GM12864 (cell line): ENCODE data around the gene PNPO.

Experiments
- DNase-seq: peaks from one replicate; pipeline ENCODE4 v3.0.0-alpha.2; 2011; ENCODE audit warnings: low read depth
- H3K4me3 ChIP-seq: 2 replicates; pipeline ENCODE4 v1.5.1; 2011; ENCODE audit warnings: mild to moderate bottlenecking, low read depth, low read length, control low read depth
- TF ChIP-seq, protein P1 (sequence below): IDR thresholded peaks from 2 replicates; pipeline ENCODE4 v1.5.1; 2011; ENCODE audit warnings: low read depth, mild to moderate bottlenecking, moderate library complexity, low read length, control low read depth, inconsistent platforms; ENCODE audit errors: missing control alignments

Gene PNPO

DNA sequence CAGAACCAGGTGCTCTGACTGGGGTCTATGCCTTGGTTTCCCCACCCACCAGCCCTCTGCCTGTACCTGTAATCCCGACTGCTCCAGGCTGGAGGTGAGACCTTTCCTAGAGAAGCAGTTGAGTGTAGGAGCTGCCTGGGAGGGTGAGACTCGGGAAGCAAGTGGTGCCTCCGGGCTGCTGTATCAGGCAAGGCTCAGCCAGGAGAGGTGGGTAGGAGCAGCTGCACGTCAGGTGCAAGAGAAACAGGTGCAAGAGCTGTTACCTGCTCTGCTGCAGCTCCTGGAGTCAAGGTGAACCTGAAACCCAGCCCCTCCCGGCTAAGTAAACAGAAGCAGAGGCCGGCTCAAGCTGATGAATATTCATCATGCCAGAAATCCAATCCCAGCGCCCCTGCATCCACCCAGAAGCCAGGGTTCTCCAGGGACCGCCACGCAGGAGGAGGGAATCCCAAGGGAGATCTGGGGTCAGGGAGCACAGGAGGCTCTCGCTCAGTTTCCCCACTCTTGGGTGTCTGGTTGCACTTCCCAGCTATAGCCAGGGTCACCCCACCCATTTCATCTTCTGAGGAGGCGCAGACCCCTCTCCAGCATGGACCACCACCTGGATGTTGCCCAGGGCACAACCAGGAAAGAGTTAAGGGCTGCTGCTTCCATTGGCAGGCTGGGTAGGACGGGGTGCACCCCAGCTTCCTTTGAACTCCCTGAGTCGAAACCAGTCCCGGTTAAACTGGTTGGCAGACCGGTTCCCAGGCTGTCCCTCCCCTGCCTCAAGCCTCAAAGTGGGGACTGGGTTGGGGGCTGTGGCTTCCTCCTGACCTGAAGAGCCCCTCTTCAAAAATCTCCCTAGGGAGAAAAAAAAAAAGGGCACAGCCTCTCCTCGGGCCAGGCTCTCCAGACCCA is 16.5 kb downstream of the PNPO start, which contains the start of gene PRR15L:
TSS of gene PRR15L (minus strand) at position 293 of the 900 bp plus-strand sequence. CDS start 4,649 bp downstream, outside the sequence.
- TF ChIP-seq, protein P1, sequence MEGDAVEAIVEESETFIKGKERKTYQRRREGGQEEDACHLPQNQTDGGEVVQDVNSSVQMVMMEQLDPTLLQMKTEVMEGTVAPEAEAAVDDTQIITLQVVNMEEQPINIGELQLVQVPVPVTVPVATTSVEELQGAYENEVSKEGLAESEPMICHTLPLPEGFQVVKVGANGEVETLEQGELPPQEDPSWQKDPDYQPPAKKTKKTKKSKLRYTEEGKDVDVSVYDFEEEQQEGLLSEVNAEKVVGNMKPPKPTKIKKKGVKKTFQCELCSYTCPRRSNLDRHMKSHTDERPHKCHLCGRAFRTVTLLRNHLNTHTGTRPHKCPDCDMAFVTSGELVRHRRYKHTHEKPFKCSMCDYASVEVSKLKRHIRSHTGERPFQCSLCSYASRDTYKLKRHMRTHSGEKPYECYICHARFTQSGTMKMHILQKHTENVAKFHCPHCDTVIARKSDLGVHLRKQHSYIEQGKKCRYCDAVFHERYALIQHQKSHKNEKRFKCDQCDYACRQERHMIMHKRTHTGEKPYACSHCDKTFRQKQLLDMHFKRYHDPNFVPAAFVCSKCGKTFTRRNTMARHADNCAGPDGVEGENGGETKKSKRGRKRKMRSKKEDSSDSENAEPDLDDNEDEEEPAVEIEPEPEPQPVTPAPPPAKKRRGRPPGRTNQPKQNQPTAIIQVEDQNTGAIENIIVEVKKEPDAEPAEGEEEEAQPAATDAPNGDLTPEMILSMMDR = no peak
- no peak within 1 kb of the TSS for H3K4me3 ChIP-seq
- DNase-seq = no peak

DNA sequence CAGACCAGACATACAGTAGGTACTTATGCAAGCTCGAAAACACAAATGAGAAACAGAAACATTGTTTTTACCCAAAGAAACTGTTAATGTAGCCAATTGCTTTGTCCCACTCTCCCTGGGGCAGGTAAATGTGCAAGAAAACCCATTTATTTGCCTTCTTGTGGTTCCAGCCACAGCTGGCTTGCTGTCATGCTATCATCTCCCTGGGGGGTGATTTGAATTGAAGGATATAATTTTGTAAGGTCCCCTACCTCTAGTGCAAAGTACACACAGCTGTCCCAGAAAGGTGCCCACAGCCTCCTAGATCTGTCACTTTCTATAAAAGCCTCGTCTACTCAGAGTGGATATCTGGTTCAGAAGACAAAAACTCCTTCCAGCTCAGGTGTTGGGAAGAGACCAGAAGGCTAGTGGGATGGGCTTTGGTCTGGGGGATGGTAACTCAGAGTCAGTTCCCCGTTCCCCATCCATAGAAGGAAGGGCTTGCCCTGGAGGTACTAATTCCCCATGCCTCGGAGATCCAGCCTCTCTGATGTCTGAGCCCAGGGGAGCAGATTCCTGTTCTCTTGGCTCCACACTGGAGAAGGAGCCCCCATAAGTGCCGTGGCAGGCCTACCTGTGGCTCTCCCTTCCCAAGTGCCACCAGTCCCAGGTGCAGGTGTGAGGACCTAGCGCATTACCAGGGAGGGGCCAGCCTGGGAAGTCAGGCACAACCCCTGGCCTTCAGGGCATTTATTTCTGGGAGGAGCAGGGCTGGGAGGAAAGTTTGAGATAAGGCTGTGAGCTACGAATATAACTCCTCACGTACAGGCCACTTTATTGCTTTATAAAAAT is 18.7 kb downstream of the PNPO start:
- DNase-seq = no peak
- H3K4me3 ChIP-seq = no peak overlapping the region
- TF ChIP-seq, protein P1 = no peak

DNA sequence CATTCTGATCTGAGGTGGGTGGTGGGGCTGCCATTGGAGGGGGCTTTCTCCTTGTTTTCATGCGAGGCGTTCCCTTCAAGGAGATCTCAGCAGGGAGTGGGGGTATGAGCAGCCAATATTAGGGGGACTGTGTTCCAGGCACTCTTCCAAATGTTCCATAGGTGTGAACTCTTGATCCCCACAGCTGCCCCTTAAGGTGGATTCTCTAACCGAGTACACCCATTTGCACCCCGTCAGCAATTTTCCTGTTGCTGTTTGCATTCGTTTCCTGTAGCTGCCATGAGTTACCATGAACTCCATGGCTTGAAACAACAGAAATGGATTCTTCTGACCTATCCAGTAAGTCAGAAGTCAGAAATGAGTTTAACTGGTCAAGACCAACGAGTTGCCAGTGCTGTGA is 20.0 kb downstream of the PNPO start:
- TF ChIP-seq, protein P1 = no peak
- no peak overlapping the region for H3K4me3 ChIP-seq
- DNase-seq = no peak

DNA sequence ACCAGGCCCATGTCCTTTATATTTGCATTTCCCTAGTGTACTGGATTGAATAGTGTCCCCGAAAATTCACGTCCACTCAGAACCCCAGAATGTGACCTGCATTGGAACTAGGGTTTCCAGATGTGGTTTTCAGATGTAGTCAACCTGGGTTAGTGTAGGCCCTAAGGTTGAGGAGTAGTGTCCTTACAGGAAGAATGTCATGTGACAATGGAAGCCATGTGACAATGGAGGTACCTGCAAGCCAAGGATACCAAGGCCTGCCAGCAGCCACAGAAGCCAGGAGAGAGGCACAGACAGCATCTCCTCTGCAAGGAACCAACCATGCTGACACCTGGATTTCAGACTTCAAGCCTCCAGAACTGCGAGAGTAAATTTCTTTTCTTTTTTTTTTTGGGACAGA is 21.5 kb downstream of the PNPO start:
- DNase-seq = no peak
- no peak overlapping the region for H3K4me3 ChIP-seq
- TF ChIP-seq, protein P1 = no peak

DNA sequence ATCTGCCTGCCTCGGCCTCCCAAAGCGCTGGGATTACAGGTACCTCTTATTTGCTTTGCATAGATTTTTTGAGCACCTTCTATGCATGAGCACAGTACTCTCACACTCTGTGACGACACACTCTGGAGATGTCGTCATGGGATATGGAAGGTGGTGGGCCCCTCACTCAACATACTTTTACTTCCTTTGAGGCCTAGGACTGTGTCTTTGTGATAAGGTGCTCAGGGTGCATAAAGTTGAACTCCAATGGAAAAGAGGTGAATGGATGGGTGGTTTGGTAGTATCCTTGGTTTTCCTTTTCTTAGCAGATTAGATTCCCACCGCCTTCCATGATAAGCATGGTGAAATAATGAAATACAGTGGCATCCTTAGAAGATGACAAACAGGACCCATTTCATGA is 23.5 kb downstream of the PNPO start:
- DNase-seq = no peak
- TF ChIP-seq, protein P1 = no peak

DNA sequence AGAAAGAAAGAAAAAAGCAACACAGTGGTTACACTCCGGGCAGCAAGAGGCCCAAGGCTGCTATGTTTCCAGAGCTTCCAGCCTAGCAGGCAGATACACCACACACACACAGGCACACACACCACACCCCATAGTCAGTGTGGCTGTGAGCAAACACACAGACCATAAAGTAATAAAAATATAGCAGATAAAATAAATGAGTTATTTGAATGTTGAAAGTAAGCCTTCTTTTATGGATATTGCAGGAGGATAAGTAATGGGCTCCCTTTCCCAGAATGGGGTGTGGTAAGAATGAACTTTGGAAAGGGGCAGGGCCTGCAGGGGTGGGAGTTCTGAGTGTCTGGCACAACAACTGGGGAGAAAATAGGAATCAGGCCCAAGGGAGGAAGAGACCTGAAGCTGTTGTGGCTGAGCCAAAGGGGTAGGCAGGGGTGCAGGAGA is 24.7 kb downstream of the PNPO start:
- TF ChIP-seq, protein P1 = no peak
- DNase-seq = no peak
- H3K4me3 ChIP-seq = no peak overlapping the region

More for the DNA sequence above, 23.5 kb downstream of the PNPO start:
- H3K4me3 ChIP-seq = no peak overlapping the region
